CD14-positive monocyte (primary cell): ENCODE data around the gene FABP1. TPM values are rescaled to one million over a fixed set of nuclear protein-coding genes. Genes with fewer than 3 reads are reported as not detected.

Experiments used
- DNase-seq, 3 donors: peaks; one replicate each; pipeline ENCODE4 v3.0.0-alpha.2; 2011 to 2022
- H2AFZ ChIP-seq: 2 replicates; pipeline ENCODE4 v1.6.0; 2012; ENCODE audit warnings: mild to moderate bottlenecking, low read depth, low read length, inconsistent platforms; ENCODE audit not compliant: insufficient read depth, poor library complexity, severe bottlenecking
- H3K27ac ChIP-seq, 2 donors: 1 replicate in 1 of 2; 2 replicates in 1 of 2; pipeline ENCODE4 v1.5.1; 2012 to 2013; ENCODE audit warnings: low read length in 2 of 2, control low read depth in 1 of 2, inconsistent platforms in 1 of 2, low read depth in 1 of 2, mild to moderate bottlenecking in 1 of 2
- H3K27me3 ChIP-seq, 2 donors: one replicate each; pipeline versions ENCODE4 v1.6.0 to v1.6.1; 2011 to 2013; ENCODE audit warnings: low read length in 2 of 2; ENCODE audit not compliant: control insufficient read depth in 2 of 2, insufficient read depth in 2 of 2
- H3K36me3 ChIP-seq, 2 donors: replicated peaks in 1 of 2; 1 replicate in 1 of 2; 2 replicates in 1 of 2; pipeline versions ENCODE4 v1.5.1 to v1.6.1; 2012 to 2013; ENCODE audit warnings: low read length in 2 of 2, control low read depth in 1 of 2, inconsistent platforms in 1 of 2, mild to moderate bottlenecking in 1 of 2; ENCODE audit not compliant: insufficient read depth in 2 of 2, control insufficient read depth in 1 of 2
- H3K4me1 ChIP-seq, 2 donors: 1 replicate in 1 of 2; 2 replicates in 1 of 2; pipeline versions ENCODE4 v1.5.1 to v1.6.1; 2012 to 2013; ENCODE audit warnings: low read length in 2 of 2, control low read depth in 1 of 2, inconsistent platforms in 1 of 2, mild to moderate bottlenecking in 1 of 2, moderate library complexity in 1 of 2; ENCODE audit not compliant: insufficient read depth in 2 of 2, control insufficient read depth in 1 of 2
- H3K4me2 ChIP-seq: replicated peaks from 2 replicates; pipeline ENCODE3; 2012; ENCODE audit warnings: low read length, moderate library complexity, mild to moderate bottlenecking; ENCODE audit not compliant: poor library complexity, severe bottlenecking; ENCODE audit errors: extremely low read depth
- H3K4me3 ChIP-seq, 3 experiments: fragments of 200-600 bp in 1 of 3; sonication (generic) in 1 of 3; replicated peaks in 1 of 3; 1 replicate in 2 of 3; 2 replicates in 1 of 3; pipeline ENCODE4 v1.5.1; 2011 to 2013; ENCODE audit warnings: low read length in 3 of 3, mild to moderate bottlenecking in 3 of 3, control low read depth in 2 of 3, low read depth in 2 of 3, inconsistent platforms in 1 of 3, moderate library complexity in 1 of 3
- H3K79me2 ChIP-seq: 2 replicates; pipeline ENCODE4 v1.6.0; 2012; ENCODE audit warnings: mild to moderate bottlenecking, control low read depth, inconsistent platforms, low read length, moderate library complexity; ENCODE audit not compliant: insufficient read depth
- H3K9ac ChIP-seq: 2 replicates; pipeline ENCODE4 v1.6.0; 2017; ENCODE audit warnings: low read length, mild to moderate bottlenecking; ENCODE audit not compliant: insufficient read depth, poor library complexity, severe bottlenecking
- H3K9me3 ChIP-seq, 2 donors: replicated peaks in 1 of 2; 1 replicate in 1 of 2; 2 replicates in 1 of 2; pipeline versions ENCODE4 v1.5.1 to v1.6.1; 2012 to 2013; ENCODE audit warnings: low read length in 2 of 2, control low read depth in 1 of 2; ENCODE audit not compliant: control insufficient read depth in 1 of 2, insufficient read depth in 1 of 2
- H4K20me1 ChIP-seq: 2 replicates; pipeline ENCODE4 v1.6.0; 2012; ENCODE audit warnings: mild to moderate bottlenecking, low read length, control low read depth, moderate library complexity; ENCODE audit not compliant: insufficient read depth
- H3K27ac Mint-ChIP-seq, 7 donors: one replicate each; pipeline ENCODE4 v1.8.0; 2020; ENCODE audit warnings: mild to moderate bottlenecking in 7 of 7, mixed read lengths in 7 of 7, moderate library complexity in 6 of 7, inconsistent platforms in 2 of 7
- H3K27me3 Mint-ChIP-seq, 3 donors: one replicate each; pipeline ENCODE4 v1.8.0; 2021 to 2022; ENCODE audit warnings: low read depth in 3 of 3, mild to moderate bottlenecking in 3 of 3, mixed read lengths in 3 of 3, moderate library complexity in 3 of 3, inconsistent platforms in 1 of 3
- H3K36me3 Mint-ChIP-seq, 2 donors: one replicate each; pipeline ENCODE4 v1.8.0; 2020; ENCODE audit warnings: mixed read lengths in 2 of 2, inconsistent platforms in 1 of 2, mild to moderate bottlenecking in 1 of 2
- H3K4me1 Mint-ChIP-seq: one replicate; pipeline ENCODE4 v1.8.0; 2020; ENCODE audit warnings: mild to moderate bottlenecking, mixed read lengths
- H3K4me3 Mint-ChIP-seq, 2 donors: one replicate each; pipeline ENCODE4 v1.8.0; 2020; ENCODE audit warnings: mild to moderate bottlenecking in 2 of 2, mixed read lengths in 2 of 2, moderate library complexity in 1 of 2
- H3K9me3 Mint-ChIP-seq, 7 donors: one replicate each; pipeline ENCODE4 v1.8.0; 2020 to 2022; ENCODE audit warnings: mixed read lengths in 7 of 7, mild to moderate bottlenecking in 6 of 7, moderate library complexity in 6 of 7, inconsistent platforms in 2 of 7
- CTCF ChIP-seq: fragments of 200-600 bp; IDR thresholded peaks from one replicate; pipeline ENCODE4 v1.8.0; 2022; ENCODE audit warnings: antibody characterized with exemption, mild to moderate bottlenecking
- WGBS: methylation state at CpG from one replicate; pipeline ENCODE4 v1.1.5; 2013; ENCODE audit warnings: missing lambda C conversion rate; ENCODE audit not compliant: insufficient coverage; 5-methylcytosine and 5-hydroxymethylcytosine counted together
- intact Hi-C, 2 donors: fragments of 100-400 bp; cut with micrococcal nuclease; formaldehyde crosslinking; loops; one replicate each; pipeline versions ENCODE4 v1.15.0 to v1.15.1; 2023
- polyA minus RNA-seq: library from RNA; depleted of rRNA, polyadenylated mRNA; stranded (reverse); fragments of >200 nt; gene quantifications from 2 replicates; pipeline ENCODE4 v1.2.3, GENCODE V29; 2012
- polyA plus RNA-seq, 3 donors: library from polyadenylated mRNA; depleted of rRNA in 1 of 3; unstranded in 2 of 3; stranded (reverse) in 1 of 3; fragments of 300-500 nt in 2 of 3; fragments of >200 nt in 1 of 3; fragmentation: Illumina TruSeq in 2 of 3; gene quantifications; 1 replicate in 2 of 3; 2 replicates in 1 of 3; pipeline ENCODE4 v1.2.3, GENCODE V29; 2012 to 2021
- total RNA-seq, 12 experiments: library from RNA in 1 of 12; stranded (reverse) in 1 of 12; fragments of 120-200 nt in 1 of 12; gene quantifications; one replicate each; pipeline ENCODE4 v1.2.4 and lab custom pipeline; 2013 to 2026; ENCODE audit warnings: mixed read lengths in 6 of 12, inconsistent platforms in 1 of 12

FABP1 gene
- total RNA-seq (2013): not detected
- polyA plus RNA-seq (not detected), polyA minus RNA-seq (not detected in 2 replicates), total RNA-seq (lab: John Stamatoyannopoulos, UW) (0 to 0.46 (median 0) reads per million in 11 experiments)

- DNase-seq: no peak
- no peak within 1 kb of the TSS for H2AFZ ChIP-seq
- no peaks in the 10 kb centered on the region for H3K36me3 ChIP-seq
- no peak within 1 kb of the TSS for H3K4me3 ChIP-seq
- intact Hi-C loops: no loop called here
- no peaks in the 10 kb centered on the region for H3K4me1 Mint-ChIP-seq
- no peaks in the 10 kb centered on the region for H3K27me3 ChIP-seq
- no peak within 1 kb of the TSS for H3K27ac Mint-ChIP-seq
- no peaks in the 10 kb centered on the region for H3K36me3 Mint-ChIP-seq
- TF ChIP-seq CTCF: no peak
- no peaks in the 10 kb centered on the region for H3K9me3 ChIP-seq
- WGBS: 91% methylated on average over 5 of the region's 12 CpGs
- no peak within 1 kb of the TSS for H3K9ac ChIP-seq
- no peaks in the 10 kb centered on the region for H3K9me3 Mint-ChIP-seq
- H3K4me2 ChIP-seq: no peak within 1 kb of the TSS
- H3K27ac ChIP-seq: no peak within 1 kb of the TSS
- H3K27me3 Mint-ChIP-seq: peaks cover 2 to 10% (median 4%) of the 10 kb centered on the region in 3 donors
- H3K4me3 Mint-ChIP-seq: no peak within 1 kb of the TSS
- H3K4me1 ChIP-seq: no peaks in the 10 kb centered on the region
- H3K79me2 ChIP-seq: no peaks in the 10 kb centered on the region
- no peaks in the 10 kb centered on the region for H4K20me1 ChIP-seq
Observed at GRCh38 chr2:88127888-88128653, at the start of gene FABP1. Gene FABP1 (minus strand): TSS chr2:88128062. CDS start chr2:88128017, 45 bp downstream.

GRCh38 chr2:88177556-88177955, 49.7 kb upstream of the FABP1 start:
- no peak overlapping the region for H3K27ac Mint-ChIP-seq
- no peaks in the 10 kb centered on the region for H3K9me3 ChIP-seq
- intact Hi-C loops: no loop called here

More at GRCh38 chr2:88177556-88177955, 49.7 kb upstream of the FABP1 start:
- no peak for DNase-seq
- H3K27me3 Mint-ChIP-seq: peaks cover 1 to 7% (median 5%) of the 10 kb centered on the region in 3 donors
- Histone ChIP-seq H3K4me2 (no peak overlapping the region), H3K79me2 (no peaks in the 10 kb centered on the region), H3K4me1 (no peaks in the 10 kb centered on the region), H3K27me3 (no peaks in the 10 kb centered on the region), H4K20me1 (no peaks in the 10 kb centered on the region), H3K4me3 (no peak overlapping the region), H3K9ac (no peak overlapping the region), H3K36me3 (no peaks in the 10 kb centered on the region), H3K27ac (no peak overlapping the region), H2AFZ (no peak overlapping the region)
- H3K9me3 Mint-ChIP-seq: peaks cover 0 to 2% (median 0%) of the 10 kb centered on the region in 7 donors
- TF ChIP-seq CTCF: no peak
- H3K4me3 Mint-ChIP-seq: no peak overlapping the region
- no peaks in the 10 kb centered on the region for H3K36me3 Mint-ChIP-seq
- WGBS: 93% methylated on average over 2 of the region's 3 CpGs
- no peaks in the 10 kb centered on the region for H3K4me1 Mint-ChIP-seq
